ENCODE measurements around the gene CCDC93. TPM values are rescaled to one million over a fixed set of nuclear protein-coding genes. Genes with fewer than 3 reads are reported as not detected.

The CCDC93 gene
- total and polyA plus RNA-seq, 2 of the 4 experiments (the other 2 are of a cell fraction), result 8.1 to 17.2 TPM

GRCh38 chr2:117948615-117949014 is 65.3 kb downstream of the CCDC93 start:
- no peak for ATAC-seq (ENCODE audit: low read depth)
- H3K9me3 ChIP-seq (ENCODE audit: control insufficient read depth, insufficient read depth, low read length), result no peaks in the 10 kb centered on the region
- no peak overlapping the region for H3K23ac ChIP-seq (ENCODE audit: low read depth, low read length)
- H3K18ac ChIP-seq (ENCODE audit: low read depth, low read length), result no peak overlapping the region
- no peak for TF ChIP-seq CTCF (conservative IDR thresholded peaks at IDR 0.05; ENCODE audit: low read depth, low read length)
- TF ChIP-seq POLR2A (IDR thresholded peaks at IDR 0.05; ENCODE audit: low read depth, low read length), result no peak
- no peak for TF ChIP-seq NFE2L2 (IDR thresholded peaks at IDR 0.05; ENCODE audit: low read depth, low read length)
- no peak for TF ChIP-seq SMC3 (IDR thresholded peaks at IDR 0.05; ENCODE audit: low read depth, low read length)
- no peak for TF ChIP-seq FOS (IDR thresholded peaks at IDR 0.05; ENCODE audit: low read depth, low read length)
- no peak overlapping the region for H2BK5ac ChIP-seq (ENCODE audit: low read depth, low read length, poor library complexity, severe bottlenecking)
- no peak overlapping the region for H2AK9ac ChIP-seq (replicated peaks; ENCODE audit: low read depth, low read length, poor library complexity)
- ChIA-PET CTCF (interaction anchor here (1.2 kb wide), 1 partner anchor 32 kb away, joined by 3 read pairs; no protein-coding TSS in a partner anchor), POLR2A (ENCODE audit: unreplicated experiment) (no interaction called here)
- no peak overlapping the region for H3K4me3 ChIP-seq (ENCODE audit: insufficient read depth, low read depth, low read length)
- intact Hi-C loops (cut with micrococcal nuclease), result no loop called here
- H3K36me3 ChIP-seq (ENCODE audit: control insufficient read depth, insufficient read depth, low read length), result peaks cover 42% of the 10 kb centered on the region
- H3K79me1 ChIP-seq (ENCODE audit: low read depth in 1 of 2, low read length in 2 of 2), result no peaks in the 10 kb centered on the region
- BruUV-seq (replicated peaks), result no TSS peak
- no peak overlapping the region for H2AFZ ChIP-seq (replicated peaks; ENCODE audit: low read length, poor library complexity)
- no peak overlapping the region for H3K56ac ChIP-seq (ENCODE audit: extremely low read depth, insufficient read depth, low read length)
- no peak overlapping the region for H4K91ac ChIP-seq (ENCODE audit: insufficient read depth, low read depth, low read length)
- in situ Hi-C loops (cut with MboI; ENCODE audit: low sequenced_read_pairs), result no loop called here
- H4K5ac ChIP-seq (ENCODE audit: low read depth, low read length), result no peak overlapping the region
- H3K4ac ChIP-seq (ENCODE audit: low read depth, low read length), result no peak overlapping the region
- no peak overlapping the region for H2AK5ac ChIP-seq (ENCODE audit: low read depth, low read length)
- H3K4me1 ChIP-seq (ENCODE audit: control insufficient read depth, insufficient read depth, low read length), result no peaks in the 10 kb centered on the region
- H2BK20ac ChIP-seq (ENCODE audit: low read depth, low read length), result no peak overlapping the region
- H3K9me1 ChIP-seq (ENCODE audit: insufficient read depth, low read length), result peaks cover 6% of the 10 kb centered on the region; the same call in 1 of the 2 replicates
- H4K20me1 ChIP-seq (ENCODE audit: insufficient read depth, low read length), result no peaks in the 10 kb centered on the region
- DNase-seq, result no peak
- dilution Hi-C loops (cut with HindIII; ENCODE audit: low sequenced_read_pairs, unreplicated experiment), result no loop called here
- H3K27ac ChIP-seq (ENCODE audit: insufficient read depth, low read length), result no peak overlapping the region
- H3K27me3 ChIP-seq (ENCODE audit: control insufficient read depth, insufficient read depth, low read length), result no peaks in the 10 kb centered on the region
- H4K8ac ChIP-seq (ENCODE audit: low read depth in 2 of 2, low read length in 2 of 2), result no peak overlapping the region
- H2BK15ac ChIP-seq (ENCODE audit: low read depth, low read length), result no peak overlapping the region
- H2BK120ac ChIP-seq (ENCODE audit: low read depth, low read length), result no peak overlapping the region
- H3K14ac ChIP-seq (replicated peaks; ENCODE audit: low read depth, low read length), result no peak overlapping the region
- WGBS, 2 experiments (ENCODE audit: extremely low coverage in 2 of 2, insufficient read length in 1 of 2), result no CpG with 5 or more reads among the region's 1 CpG
- H3K9ac ChIP-seq (ENCODE audit: low read depth, low read length), result no peak overlapping the region
- no peak overlapping the region for H3K4me2 ChIP-seq (ENCODE audit: low read depth, low read length)

Measured in IMR-90 (cell line).